SK-N-SH treated with all-trans-retinoic acid at 6 μM for 48 hours (cell line): ENCODE measurements around the gene HSPA1B.
"Not testable (repeated sequence)": the region's sequence is repeated elsewhere in the genome, so short reads cannot be mapped to it uniquely, and the experiment has no call there.

ENCODE experiments used
- ATAC-seq: fragments of 200-7000 bp; cut with Tn5 transposase; 3 replicates; pipeline ENCODE4 v1.9.1; 2020; ENCODE audit warnings: mild to moderate bottlenecking, moderate library complexity
- ARNTL ChIP-seq: fragments of 450-650 bp; formaldehyde crosslinking; IDR thresholded peaks from 2 replicates; pipeline ENCODE4 v1.5.0; 2020; ENCODE audit warnings: low read depth, mild to moderate bottlenecking, moderate library complexity, borderline replicate concordance
- BACH2 ChIP-seq: fragments of 250-450 bp; sonication (Bioruptor Pico); IDR thresholded peaks from 2 replicates; pipeline ENCODE4 v1.9.0; 2021; ENCODE audit warnings: mild to moderate bottlenecking, borderline replicate concordance
- CREB5 ChIP-seq: fragments of 250-450 bp; sonication (Bioruptor Pico); IDR thresholded peaks from 2 replicates; pipeline ENCODE4 v1.5.1; 2020; ENCODE audit warnings: low read depth, mild to moderate bottlenecking, moderate library complexity
- CSDC2 ChIP-seq: fragments of 250-450 bp; sonication (Bioruptor Pico); IDR thresholded peaks from 2 replicates; pipeline ENCODE4 v1.5.0; 2020; ENCODE audit warnings: mild to moderate bottlenecking, moderate library complexity
- CSRNP3 ChIP-seq: fragments of 250-450 bp; sonication (Bioruptor Pico); IDR thresholded peaks from 2 replicates; pipeline ENCODE4 v1.5.1; 2021; ENCODE audit warnings: mild to moderate bottlenecking, moderate library complexity
- ESRRG ChIP-seq: fragments of 250-450 bp; sonication (Bioruptor Pico); IDR thresholded peaks from 2 replicates; pipeline ENCODE4 v1.6.1; 2021; ENCODE audit warnings: mild to moderate bottlenecking
- GLIS3 ChIP-seq: fragments of 250-450 bp; sonication (Bioruptor Pico); IDR thresholded peaks from 2 replicates; pipeline ENCODE4 v1.5.0; 2020; ENCODE audit warnings: mild to moderate bottlenecking, moderate library complexity
- ISL1 ChIP-seq: fragments of 250-450 bp; sonication (Bioruptor Pico); IDR thresholded peaks from 2 replicates; pipeline ENCODE4 v2.1.2; 2022; ENCODE audit warnings: mild to moderate bottlenecking, moderate library complexity
- OSR1 ChIP-seq: fragments of 250-450 bp; sonication (Bioruptor Pico); IDR thresholded peaks from 2 replicates; pipeline ENCODE4 v1.8.0; 2022; ENCODE audit warnings: moderate library complexity, mild to moderate bottlenecking, inconsistent platforms
- PATZ1 ChIP-seq: fragments of 250-450 bp; sonication (Bioruptor Pico); IDR thresholded peaks from 2 replicates; pipeline ENCODE4 v1.8.0; 2020; ENCODE audit warnings: mild to moderate bottlenecking, moderate library complexity, borderline replicate concordance
- POU6F1 ChIP-seq: fragments of 250-450 bp; sonication (Bioruptor Pico); IDR thresholded peaks from 2 replicates; pipeline ENCODE4 v1.8.0; 2021; ENCODE audit warnings: low read depth, mild to moderate bottlenecking, moderate library complexity, borderline replicate concordance
- PPARA ChIP-seq: fragments of 250-450 bp; sonication (Bioruptor Pico); IDR thresholded peaks from 2 replicates; pipeline ENCODE4 v1.5.0; 2020; ENCODE audit warnings: mild to moderate bottlenecking, borderline replicate concordance
- RARB ChIP-seq: fragments of 250-450 bp; sonication (Bioruptor Pico); IDR thresholded peaks from 2 replicates; pipeline ENCODE4 v1.8.0; 2021; ENCODE audit warnings: mild to moderate bottlenecking, moderate library complexity
- SNAI2 ChIP-seq: fragments of 250-450 bp; sonication (Bioruptor Pico); IDR thresholded peaks from 2 replicates; pipeline ENCODE4 v1.5.0; 2020; ENCODE audit warnings: mild to moderate bottlenecking, moderate library complexity
- TCF4 ChIP-seq: fragments of 250-450 bp; sonication (Bioruptor Pico); IDR thresholded peaks from 2 replicates; pipeline ENCODE4 v1.8.0; 2021; ENCODE audit warnings: mild to moderate bottlenecking, moderate library complexity, borderline replicate concordance
- TOX ChIP-seq: fragments of 250-450 bp; sonication (Bioruptor Pico); IDR thresholded peaks from 2 replicates; pipeline ENCODE4 v1.8.0; 2021; ENCODE audit warnings: mild to moderate bottlenecking, moderate library complexity, borderline replicate concordance
- ZC3H10 ChIP-seq: fragments of 250-450 bp; sonication (Bioruptor Pico); IDR thresholded peaks from 2 replicates; pipeline ENCODE4 v1.5.1; 2021; ENCODE audit warnings: mild to moderate bottlenecking, moderate library complexity
- ZFP3 ChIP-seq: fragments of 250-450 bp; sonication (Bioruptor Pico); IDR thresholded peaks from 2 replicates; pipeline ENCODE4 v1.5.0; 2020; ENCODE audit warnings: mild to moderate bottlenecking, moderate library complexity
- ZNF565 ChIP-seq: fragments of 450-650 bp; formaldehyde crosslinking; conservative IDR thresholded peaks from 2 replicates; pipeline ENCODE4 v1.5.0; 2020; ENCODE audit warnings: low read depth, mild to moderate bottlenecking, moderate library complexity
- ZNF70 ChIP-seq: fragments of 450-650 bp; formaldehyde crosslinking; IDR thresholded peaks from 2 replicates; pipeline ENCODE4 v1.5.0; 2020; ENCODE audit warnings: mild to moderate bottlenecking, moderate library complexity
- ZNF8 ChIP-seq: fragments of 450-650 bp; formaldehyde crosslinking; IDR thresholded peaks from 2 replicates; pipeline ENCODE4 v1.5.0; 2020; ENCODE audit warnings: mild to moderate bottlenecking, moderate library complexity

The HSPA1B gene

GRCh38 chr6:31864818-31865204 is 37.3 kb downstream of the HSPA1B start:
- no peak for TF ChIP-seq ZC3H10 (CRISPR knock-in tag)
- no peak for TF ChIP-seq ISL1
- no peak for TF ChIP-seq OSR1 (CRISPR knock-in tag)
- TF ChIP-seq ZNF70: no peak

GRCh38 chr6:31865205-31866118 is 37.9 kb downstream of the HSPA1B start:
- ATAC-seq: no peak

More at GRCh38 chr6:31864818-31865204, 37.3 kb downstream of the HSPA1B start:
- ATAC-seq: no peak

GRCh38 chr6:31868658-31868971 is 41.1 kb downstream of the HSPA1B start:
- not testable (repeated sequence) for ATAC-seq

More at GRCh38 chr6:31865205-31866118, 37.9 kb downstream of the HSPA1B start:
- no peak for TF ChIP-seq ISL1
- no peak for TF ChIP-seq CSRNP3
- TF ChIP-seq ZFP3 (CRISPR knock-in tag): no peak
- TF ChIP-seq GLIS3 (CRISPR knock-in tag): no peak
- TF ChIP-seq ARNTL (CRISPR knock-in tag): no peak
- no peak for TF ChIP-seq CREB5 (CRISPR knock-in tag)
- TF ChIP-seq OSR1 (CRISPR knock-in tag): no peak
- TF ChIP-seq ZNF70: no peak
- no peak for TF ChIP-seq BACH2

- TF ChIP-seq CSDC2 (CRISPR knock-in tag) (no peak), POU6F1 (CRISPR knock-in tag) (no peak)
- no peak for ATAC-seq
Measured at GRCh38 chr6:31869343-31869742, 41.8 kb downstream of the HSPA1B start.

- peak; percentile 16; the same call in 2 of the 3 replicates for ATAC-seq
- TF ChIP-seq CREB5 (CRISPR knock-in tag) (no peak), CSRNP3 (no peak), ZNF8 (no peak), SNAI2 (no peak), ISL1 (no peak), RARB (CRISPR knock-in tag) (no peak), PATZ1 (CRISPR knock-in tag) (no peak), OSR1 (CRISPR knock-in tag) (no peak), ZFP3 (CRISPR knock-in tag) (no peak), BACH2 (no peak), CSDC2 (CRISPR knock-in tag) (no peak), ZNF565 (CRISPR knock-in tag) (no peak), PPARA (CRISPR knock-in tag) (no peak), GLIS3 (CRISPR knock-in tag) (no peak), POU6F1 (CRISPR knock-in tag) (no peak), ZC3H10 (CRISPR knock-in tag) (no peak), ESRRG (CRISPR knock-in tag) (no peak), ZNF70 (no peak), TCF4 (CRISPR knock-in tag) (no peak), TOX (CRISPR knock-in tag) (no peak)
Measured at GRCh38 chr6:31870385-31870921, 42.9 kb downstream of the HSPA1B start.
